NT2/D1 (cell line): ENCODE measurements around the gene ANKRD28.

ENCODE experiments used
- YY1 ChIP-seq: IDR thresholded peaks from 2 replicates; pipeline ENCODE4 v1.6.1; 2011; ENCODE audit not compliant: insufficient read length, insufficient read depth
- ZNF274 ChIP-seq: IDR thresholded peaks from 2 replicates; pipeline ENCODE4 v1.6.1; 2011; ENCODE audit warnings: mild to moderate bottlenecking, low read depth, low read length

DNA sequence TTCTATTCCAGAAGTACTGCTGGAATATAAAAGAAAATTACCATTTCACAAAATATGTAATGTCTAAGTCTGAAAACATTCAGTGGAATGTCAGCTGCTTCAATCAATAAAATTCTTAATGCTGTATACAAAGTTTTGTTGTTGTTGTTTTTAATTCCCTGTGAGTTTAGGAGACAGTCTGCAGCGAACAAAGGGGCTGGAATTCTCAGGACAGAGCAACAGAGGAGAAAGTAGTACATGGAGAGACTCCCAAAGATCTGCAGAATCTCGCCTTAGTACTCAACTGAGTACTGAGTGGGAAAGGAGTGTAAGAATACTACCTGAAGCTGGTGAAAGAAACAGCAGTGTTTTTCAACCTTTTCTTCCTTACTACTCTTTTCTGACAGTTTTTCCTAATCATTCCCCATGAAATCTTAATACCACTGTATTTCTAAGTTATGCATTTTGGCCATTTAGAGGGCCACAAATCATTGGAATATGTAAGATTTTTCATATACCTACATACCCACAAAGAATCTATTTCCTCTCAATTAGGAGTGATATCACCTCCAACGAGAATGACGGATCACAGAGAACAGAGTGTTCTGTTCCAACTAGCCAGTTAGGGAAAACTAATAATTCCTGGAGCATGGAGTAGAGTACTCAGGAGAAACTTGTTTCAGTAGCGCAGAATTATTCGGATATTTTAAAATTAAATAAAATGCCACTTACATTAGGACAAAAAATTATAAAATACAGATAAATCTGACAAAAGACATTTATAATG is 16.0 kb downstream of the ANKRD28 start:
- TF ChIP-seq YY1 (no peak), ZNF274 (no peak)
